ENCODE measurements around the gene SHTN1.

SHTN1 gene

GRCh38 chr10:117005527-117006055 is 604 bp upstream of the SHTN1 start:
- DNase-seq (ENCODE audit: low read depth), result no peak
- TF ChIP-seq, protein P1, sequence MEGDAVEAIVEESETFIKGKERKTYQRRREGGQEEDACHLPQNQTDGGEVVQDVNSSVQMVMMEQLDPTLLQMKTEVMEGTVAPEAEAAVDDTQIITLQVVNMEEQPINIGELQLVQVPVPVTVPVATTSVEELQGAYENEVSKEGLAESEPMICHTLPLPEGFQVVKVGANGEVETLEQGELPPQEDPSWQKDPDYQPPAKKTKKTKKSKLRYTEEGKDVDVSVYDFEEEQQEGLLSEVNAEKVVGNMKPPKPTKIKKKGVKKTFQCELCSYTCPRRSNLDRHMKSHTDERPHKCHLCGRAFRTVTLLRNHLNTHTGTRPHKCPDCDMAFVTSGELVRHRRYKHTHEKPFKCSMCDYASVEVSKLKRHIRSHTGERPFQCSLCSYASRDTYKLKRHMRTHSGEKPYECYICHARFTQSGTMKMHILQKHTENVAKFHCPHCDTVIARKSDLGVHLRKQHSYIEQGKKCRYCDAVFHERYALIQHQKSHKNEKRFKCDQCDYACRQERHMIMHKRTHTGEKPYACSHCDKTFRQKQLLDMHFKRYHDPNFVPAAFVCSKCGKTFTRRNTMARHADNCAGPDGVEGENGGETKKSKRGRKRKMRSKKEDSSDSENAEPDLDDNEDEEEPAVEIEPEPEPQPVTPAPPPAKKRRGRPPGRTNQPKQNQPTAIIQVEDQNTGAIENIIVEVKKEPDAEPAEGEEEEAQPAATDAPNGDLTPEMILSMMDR (IDR thresholded peaks at IDR 0.05; ENCODE audit: insufficient read depth, low read depth, low read length, missing control alignments), result no peak
- H3K4me3 ChIP-seq (ENCODE audit: low read depth, low read length), result no peak overlapping the region

DNA sequence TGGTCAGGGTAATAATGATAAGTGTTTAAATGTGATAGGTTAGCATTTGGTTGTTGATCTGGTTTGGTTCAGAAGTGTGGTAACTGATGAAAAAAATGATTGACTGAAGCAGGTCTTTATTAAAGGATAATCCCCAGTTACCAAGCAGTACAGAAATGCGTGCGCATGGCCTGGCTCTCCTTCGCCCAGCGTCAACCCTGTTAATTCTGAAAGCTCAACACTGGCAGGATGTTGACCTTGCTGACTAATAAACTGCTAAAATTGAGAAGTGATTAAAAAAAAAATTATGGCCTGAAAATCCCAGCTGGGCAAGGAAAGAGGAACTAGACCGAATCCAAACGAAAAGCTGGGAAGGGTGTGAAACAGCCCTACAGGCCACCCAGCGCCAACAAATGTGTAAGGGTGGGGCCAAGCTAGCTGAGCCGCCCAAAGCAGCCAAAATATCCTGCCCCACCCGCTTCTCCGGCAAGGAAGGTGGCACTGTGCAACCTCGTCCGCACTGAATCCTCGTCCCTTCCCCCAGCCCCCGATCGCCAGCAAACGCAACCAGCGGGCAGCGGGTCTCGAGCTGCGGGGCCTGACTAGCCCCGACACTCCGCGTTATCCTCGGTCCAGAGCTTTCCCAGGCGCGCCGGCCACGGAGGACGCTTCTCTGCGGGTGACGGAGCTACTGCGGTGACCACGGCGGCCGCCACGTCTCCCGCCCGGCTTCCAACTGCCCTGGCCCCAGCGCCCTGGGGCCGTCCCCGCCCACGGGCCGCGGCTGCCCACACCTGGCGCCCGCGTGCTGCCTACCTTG is 561 bp downstream of the SHTN1 start:
- peak overlapping the region; percentile 55 for H3K4me3 ChIP-seq (ENCODE audit: low read depth, low read length)
- TF ChIP-seq, protein P1 (IDR thresholded peaks at IDR 0.05; ENCODE audit: insufficient read depth, low read depth, low read length, missing control alignments), result no peak
- DNase-seq (ENCODE audit: low read depth), result peak; percentile 32

DNA sequence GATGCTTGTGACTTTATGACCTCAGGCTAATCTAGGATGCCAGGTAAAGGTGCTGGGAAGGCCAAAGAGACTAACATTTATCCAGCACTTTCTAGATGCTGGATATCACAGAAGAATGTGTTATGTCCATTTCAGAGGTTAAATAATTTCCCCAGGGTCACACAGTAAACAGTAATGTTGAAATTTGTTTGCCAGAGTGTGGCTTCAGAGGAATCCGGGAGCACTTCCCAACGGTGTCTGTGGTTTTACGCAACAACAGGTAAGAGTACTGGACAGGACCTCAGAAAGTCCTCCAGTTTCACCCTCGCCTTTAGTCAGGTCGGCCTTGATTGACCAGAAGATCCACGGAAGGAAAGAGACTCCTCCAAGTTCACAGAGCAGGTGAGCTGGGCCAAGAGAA is 1.7 kb downstream of the SHTN1 start:
- DNase-seq (ENCODE audit: low read depth), result no peak
- H3K4me3 ChIP-seq (ENCODE audit: low read depth, low read length), result no peak overlapping the region

GRCh38 chr10:117002206-117002605 is 2.8 kb downstream of the SHTN1 start:
- TF ChIP-seq, protein P1 (IDR thresholded peaks at IDR 0.05; ENCODE audit: insufficient read depth, low read depth, low read length, missing control alignments), result no peak
- no peak for DNase-seq (ENCODE audit: low read depth)
- no peak overlapping the region for H3K4me3 ChIP-seq (ENCODE audit: low read depth, low read length)

More for the DNA sequence above, 1.7 kb downstream of the SHTN1 start:
- TF ChIP-seq, protein P1 (IDR thresholded peaks at IDR 0.05; ENCODE audit: insufficient read depth, low read depth, low read length, missing control alignments), result no peak

DNA sequence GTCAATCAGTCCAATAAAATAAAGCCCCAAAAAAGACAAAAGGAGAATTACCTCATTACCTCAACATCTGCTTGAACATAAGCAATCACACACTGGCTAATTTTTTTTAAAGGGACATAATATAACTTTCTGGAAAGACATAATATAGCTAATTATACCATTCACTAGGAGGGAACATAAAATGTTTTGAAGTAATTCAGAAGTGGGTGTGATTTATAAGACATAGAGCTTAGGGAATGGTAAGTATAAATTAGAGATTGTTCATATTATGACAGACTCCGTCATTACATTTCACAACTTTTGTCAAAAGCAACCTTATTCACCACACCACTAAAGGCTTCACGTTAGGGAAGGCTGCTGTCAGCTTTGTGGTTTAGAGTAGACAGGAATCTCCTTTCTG is 3.8 kb downstream of the SHTN1 start:
- DNase-seq (ENCODE audit: low read depth), result no peak
- TF ChIP-seq, protein P1 (IDR thresholded peaks at IDR 0.05; ENCODE audit: insufficient read depth, low read depth, low read length, missing control alignments), result no peak

DNA sequence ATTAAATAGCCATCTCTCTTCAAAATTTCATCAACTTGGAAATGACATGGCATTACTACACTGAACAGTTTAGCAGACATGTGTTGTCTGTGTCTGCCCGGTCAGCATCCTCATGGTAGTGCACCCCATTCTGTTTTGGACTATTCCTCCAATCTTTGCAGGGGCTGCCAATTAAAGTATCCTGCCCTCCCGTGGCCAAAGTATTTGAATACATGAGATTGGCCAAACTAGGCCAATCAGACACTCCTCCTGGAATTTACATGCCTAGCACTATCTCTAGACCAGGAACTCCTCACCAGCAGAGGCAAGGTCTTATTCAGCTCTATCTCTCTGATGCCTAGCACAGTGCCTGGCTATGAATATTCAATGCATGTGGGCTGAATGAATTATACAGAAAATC is 4.4 kb downstream of the SHTN1 start:
- TF ChIP-seq, protein P1 (IDR thresholded peaks at IDR 0.05; ENCODE audit: insufficient read depth, low read depth, low read length, missing control alignments), result no peak
- no peak for DNase-seq (ENCODE audit: low read depth)
- H3K4me3 ChIP-seq (ENCODE audit: low read depth, low read length), result no peak overlapping the region

More for the DNA sequence above, 3.8 kb downstream of the SHTN1 start:
- H3K4me3 ChIP-seq (ENCODE audit: low read depth, low read length), result no peak overlapping the region
